ENCODE data around the gene CRHBP.

CRHBP gene

GRCh38 chr5:77015938-77016569 lies 63.2 kb downstream of the CRHBP start:
- no peak for DNase-seq (ENCODE audit: low read depth in 1 of 2, low spot score in 1 of 2)

- no peak for DNase-seq (ENCODE audit: low read depth in 1 of 2, low spot score in 1 of 2)
Measured at GRCh38 chr5:77016962-77017361, 64.1 kb downstream of the CRHBP start.

- no peak for DNase-seq (ENCODE audit: low read depth in 1 of 2, low spot score in 1 of 2)
Measured at GRCh38 chr5:77017668-77018067, 64.8 kb downstream of the CRHBP start.

Measured in activated T-helper 1 cell treated with anti-CD3 and anti-CD28 coated beads, Interleukin-2, amount 50 U/mL, for 16 hours (primary cell).